Daoy (cell line): ENCODE results near the gene ACTG1. TPM values are rescaled to one million over a fixed set of nuclear protein-coding genes. Genes with fewer than 3 reads are reported as not detected.

Experiments
- DNase-seq: peaks from one replicate; pipeline ENCODE4 v3.0.0-alpha.2; 2015; ENCODE audit warnings: low read depth
- total RNA-seq: library from RNA; depleted of rRNA; stranded (reverse); fragments of >200 nt; shearing (Covaris generic); gene quantifications from 2 replicates; pipeline ENCODE4 v1.2.3, GENCODE V29; 2014

The ACTG1 gene
- total RNA-seq, 1 experiment from 2014 or later, result 5,454 TPM

DNA sequence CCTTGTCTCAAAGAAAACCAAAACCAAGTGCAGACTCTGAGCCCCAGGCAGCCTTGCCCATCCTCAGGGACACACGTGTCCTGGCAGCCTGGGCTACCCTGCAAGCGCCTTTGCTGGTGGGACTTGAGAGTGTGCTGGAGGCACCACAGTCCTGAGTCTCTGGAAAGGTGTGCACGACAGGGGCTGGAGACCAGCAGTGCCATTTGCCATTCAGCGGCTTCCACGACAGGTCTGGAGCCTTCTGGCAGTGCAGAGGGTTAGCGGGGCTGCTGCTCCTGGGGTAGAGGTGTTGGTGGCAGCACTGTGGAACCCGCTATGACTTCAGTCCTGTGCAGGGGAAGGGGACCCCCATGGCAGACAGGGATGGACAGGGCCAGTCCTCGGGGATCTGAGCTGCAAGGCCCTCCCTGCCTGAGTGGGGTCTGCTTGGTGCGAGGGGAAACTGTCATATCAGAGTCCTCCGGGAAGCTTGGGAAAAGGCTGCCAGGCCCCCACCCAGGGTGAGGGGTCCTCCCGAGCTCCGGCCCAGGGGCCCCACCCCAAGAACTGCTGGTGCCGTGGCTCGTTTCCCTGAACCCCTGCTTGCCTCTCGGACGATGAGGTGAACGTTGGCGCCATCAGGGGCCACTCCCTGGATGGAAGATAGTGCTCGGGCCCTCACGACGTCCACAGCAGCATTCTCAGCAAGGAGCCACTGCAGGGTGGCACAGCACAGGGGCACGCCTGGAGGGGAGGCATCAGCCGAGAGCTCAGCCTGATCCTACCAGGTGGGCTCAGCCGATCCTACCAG lies 32.8 kb upstream of the ACTG1 start:
- no peak for DNase-seq

DNA sequence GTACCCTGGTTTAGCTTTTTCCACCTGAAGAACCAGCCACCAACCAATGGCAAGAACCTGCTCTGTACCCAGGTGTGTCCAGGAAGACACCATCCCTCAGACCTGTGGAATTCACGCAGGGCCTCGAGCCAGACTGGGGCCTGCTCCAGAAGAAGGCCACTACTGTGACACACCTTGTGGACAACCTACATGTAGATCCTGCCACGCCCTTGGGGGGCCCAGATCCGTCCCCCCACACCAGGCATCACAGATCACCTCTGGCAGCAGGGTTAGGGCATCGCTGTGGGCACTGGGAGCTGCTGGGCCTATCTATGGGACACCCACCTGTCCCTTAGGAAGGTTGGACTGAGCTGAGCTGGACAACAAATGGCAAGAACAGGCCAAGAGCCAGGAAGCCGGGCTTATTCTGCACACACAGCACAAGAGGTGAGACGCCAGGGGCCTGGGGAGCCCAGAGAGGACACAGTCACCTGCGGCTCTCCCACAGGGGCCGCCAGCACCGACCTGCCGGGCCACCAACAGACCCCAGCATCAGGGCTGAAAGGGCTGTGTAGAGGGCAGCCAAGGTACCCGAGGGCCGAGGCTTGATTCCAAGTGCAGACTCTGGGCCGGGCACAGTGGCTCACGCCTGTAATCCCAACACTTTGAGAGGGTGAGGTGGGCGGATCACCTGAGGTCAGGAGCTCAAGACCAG lies 31.8 kb upstream of the ACTG1 start:
- no peak for DNase-seq

DNA sequence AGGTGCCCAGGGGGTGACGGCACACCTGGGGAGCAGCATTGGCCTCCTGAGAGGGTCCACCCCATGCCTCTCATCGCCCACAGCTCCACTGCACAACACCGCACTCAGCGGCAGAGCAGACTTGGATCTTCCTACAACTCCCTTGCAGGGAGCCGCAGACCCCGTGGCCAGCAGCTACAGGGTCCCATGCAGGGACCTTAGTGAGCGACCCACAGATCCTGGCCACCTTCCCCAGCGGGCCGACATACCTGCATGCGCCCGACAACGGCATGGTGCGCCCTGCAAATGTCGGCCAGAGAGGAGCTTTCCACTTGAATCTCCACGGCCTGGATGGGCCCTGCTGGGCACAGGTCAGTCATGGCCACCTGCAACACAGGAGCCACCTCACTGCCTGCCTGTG lies 31.2 kb upstream of the ACTG1 start:
- DNase-seq, result no peak

DNA sequence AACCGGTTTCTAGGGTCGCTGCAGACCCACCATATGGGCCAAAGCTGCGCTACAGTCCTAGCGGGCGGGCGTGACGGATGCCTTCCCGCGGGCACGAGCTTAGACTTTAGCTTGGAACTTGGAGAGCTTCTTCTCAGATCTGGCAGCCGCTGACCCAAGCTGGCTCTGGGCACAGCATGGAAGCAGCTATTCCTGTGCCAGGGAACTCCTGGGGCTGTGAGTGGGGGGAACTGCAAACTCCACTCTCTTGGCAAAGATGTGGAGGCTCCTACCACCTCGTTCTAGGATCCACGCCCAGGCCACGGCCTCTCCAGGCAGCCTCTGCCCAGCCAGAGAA lies 30.7 kb upstream of the ACTG1 start:
- no peak for DNase-seq

DNA sequence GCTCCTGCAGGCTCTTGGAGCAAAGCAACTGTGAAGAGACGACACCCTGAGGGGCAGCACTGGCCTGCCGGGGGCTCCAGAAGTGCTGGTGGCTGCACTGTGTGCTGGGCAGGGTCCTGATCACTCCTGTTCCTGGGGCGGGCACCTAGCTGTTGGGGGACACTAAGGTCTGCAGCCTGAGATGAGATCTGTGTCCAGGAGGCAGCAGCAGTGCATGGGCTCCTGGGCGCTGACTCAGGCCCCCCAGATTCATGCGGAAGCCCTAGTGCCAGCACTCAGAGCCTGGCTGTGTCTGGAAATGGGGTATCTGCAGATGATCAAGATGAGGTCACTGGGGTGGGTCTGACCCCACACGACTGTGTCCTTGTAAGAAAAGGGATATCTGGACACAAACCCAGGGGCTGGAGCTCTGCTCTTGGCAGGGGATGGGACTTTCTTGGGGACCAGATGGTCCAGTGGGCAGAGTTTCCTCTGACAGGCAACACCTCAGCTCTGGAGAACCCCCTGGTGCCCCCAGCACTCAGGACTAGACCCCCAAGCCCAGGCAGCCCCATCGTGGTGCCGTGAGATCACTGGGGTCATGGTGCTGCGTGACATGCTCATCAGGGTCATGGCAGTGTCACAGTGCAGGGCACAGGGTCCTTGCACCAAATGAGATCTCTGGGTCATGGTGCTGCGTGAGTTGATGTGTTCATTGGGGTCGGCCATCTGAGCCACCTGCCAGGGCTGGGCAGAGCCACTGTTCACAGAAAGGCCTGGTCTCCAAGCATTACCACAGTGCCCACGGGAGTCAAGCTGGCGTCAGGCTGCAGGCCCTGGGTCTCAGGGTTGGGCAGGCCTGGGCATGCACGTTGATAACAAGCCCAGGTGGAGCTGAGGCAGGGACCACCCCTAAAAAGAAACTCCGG lies 30.1 kb upstream of the ACTG1 start:
- DNase-seq, result no peak

DNA sequence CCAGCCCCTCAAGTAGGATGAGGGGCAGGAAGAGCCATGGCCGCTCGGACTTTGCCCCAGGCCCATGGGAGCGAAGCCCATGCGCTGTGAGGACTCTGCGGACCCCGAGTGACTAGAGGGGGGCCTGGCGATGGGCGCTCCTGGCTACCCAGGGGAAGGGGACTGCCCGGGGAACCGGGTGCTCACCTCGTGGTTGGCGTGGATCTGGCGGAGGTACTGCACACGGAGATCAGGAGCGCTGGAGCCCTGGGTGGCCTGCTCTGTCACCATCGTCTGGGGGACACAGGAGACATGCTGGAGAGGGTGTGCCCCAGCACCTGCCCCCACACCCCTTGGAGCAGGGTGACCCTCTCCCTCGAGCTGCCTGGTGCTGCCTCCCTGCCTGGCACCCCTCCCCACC lies 28.5 kb upstream of the ACTG1 start:
- DNase-seq, result no peak

DNA sequence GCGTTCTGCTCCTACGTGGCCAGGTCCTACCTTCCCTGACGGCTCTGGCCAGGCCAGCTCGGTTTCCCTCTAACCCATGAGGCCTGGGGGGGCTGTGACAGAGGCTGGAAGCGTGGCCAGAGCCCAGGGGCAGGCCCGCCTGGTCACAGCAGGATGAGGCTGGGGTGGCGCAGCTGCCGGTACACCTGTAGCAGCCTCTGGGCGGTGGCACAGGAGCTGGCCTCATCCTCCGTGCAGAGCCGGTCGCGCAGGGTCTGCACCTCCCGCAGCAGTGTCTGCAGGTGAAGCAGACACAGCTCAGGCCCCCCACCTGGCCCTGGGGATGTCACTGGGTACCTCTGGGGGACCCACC lies 28.1 kb upstream of the ACTG1 start:
- DNase-seq, result no peak

DNA sequence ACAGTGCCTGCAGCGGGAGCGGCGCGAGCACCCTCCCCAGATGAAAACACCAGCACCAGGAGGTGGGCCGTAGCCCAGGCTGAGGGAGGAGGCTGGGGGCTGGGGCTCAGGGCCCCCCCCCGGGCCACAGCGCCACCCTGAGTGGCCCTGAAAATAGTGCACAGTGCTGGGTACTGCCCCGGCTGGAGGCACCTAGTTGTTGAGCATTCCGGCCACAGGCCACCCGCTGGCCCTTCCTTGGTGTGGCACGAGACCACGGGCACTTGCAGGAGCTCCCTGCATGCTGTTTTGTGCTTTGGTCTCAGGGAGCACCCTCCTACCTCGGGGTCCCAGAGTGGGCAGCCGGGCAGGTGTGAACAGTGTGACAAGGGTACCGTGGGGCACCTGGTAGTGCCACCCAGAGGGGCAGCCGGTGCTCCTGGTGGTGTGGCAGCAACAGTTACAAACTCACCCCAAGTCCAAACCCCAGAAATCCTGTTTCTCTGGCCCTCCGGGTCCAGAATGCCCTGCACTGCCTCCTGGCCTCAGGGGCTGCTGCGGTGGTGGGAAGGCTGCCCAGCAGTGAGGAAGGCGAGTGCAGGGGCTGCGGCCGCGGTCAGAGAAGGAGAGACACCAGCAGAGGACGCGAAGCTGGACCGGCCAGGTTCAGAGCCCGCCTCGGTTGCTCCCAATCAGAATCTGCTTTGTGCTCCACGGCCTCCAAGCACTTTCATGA lies 27.5 kb upstream of the ACTG1 start:
- DNase-seq, result no peak

DNA sequence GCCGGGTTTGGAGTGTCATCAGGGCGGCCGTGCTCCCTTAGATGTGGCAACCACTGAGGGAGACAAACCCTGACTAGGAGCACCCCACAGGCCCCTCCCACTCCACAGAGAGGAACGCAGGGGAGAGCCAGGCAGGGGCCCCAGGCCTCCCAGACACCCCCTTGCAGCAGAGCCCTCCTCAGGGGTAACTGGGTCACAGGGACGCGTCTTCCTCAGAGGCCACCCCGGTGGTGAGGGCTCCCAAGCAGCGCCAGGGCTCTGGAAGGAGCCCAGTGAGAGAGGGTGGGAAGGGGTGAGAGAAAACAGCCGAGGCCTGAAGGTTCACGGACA lies 26.9 kb upstream of the ACTG1 start:
- DNase-seq, result no peak

DNA sequence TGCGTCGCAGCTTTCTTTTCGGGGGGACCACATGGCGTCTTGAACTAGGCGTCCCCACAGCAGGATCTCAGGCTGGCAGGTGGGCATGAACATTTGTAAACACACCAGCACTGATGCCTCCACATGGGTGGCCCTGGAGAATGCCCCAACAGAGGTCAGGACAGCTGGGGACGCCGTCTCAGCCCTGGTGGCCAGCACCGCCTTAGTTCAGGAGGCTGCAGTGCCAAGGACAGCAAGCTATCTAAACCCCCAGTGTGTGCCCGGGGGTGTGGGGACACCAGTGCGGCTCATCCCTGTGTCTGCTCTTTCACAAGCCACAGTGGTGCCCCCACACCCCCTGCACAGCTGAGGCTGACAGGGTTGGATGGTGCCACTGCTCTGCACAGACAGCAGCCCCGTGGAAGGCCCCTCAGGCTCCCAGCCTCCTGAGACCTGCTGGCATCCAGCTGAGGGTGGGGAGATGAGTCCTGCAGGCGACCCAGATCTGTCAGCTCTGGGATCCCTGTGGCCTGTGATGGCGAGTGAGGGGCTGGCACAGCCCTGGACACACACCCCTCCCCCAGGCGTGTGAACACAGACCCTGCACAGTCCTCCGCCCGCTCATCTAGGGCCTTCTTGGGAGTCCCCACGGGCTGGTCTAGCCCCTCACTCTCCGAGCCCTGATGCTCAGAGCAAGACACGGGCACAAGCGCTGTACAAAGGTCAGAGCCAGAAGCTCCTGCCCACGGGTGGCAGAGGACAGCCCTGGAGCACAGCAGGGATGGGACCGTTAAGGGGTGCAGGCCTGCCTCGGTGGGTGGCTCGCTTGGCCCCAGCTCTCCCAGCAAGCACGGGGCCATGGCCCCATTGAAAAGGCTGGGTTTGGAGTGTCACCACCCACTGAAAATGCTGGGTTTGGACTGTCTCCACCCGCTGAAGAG lies 26.3 kb upstream of the ACTG1 start:
- DNase-seq, result no peak

DNA sequence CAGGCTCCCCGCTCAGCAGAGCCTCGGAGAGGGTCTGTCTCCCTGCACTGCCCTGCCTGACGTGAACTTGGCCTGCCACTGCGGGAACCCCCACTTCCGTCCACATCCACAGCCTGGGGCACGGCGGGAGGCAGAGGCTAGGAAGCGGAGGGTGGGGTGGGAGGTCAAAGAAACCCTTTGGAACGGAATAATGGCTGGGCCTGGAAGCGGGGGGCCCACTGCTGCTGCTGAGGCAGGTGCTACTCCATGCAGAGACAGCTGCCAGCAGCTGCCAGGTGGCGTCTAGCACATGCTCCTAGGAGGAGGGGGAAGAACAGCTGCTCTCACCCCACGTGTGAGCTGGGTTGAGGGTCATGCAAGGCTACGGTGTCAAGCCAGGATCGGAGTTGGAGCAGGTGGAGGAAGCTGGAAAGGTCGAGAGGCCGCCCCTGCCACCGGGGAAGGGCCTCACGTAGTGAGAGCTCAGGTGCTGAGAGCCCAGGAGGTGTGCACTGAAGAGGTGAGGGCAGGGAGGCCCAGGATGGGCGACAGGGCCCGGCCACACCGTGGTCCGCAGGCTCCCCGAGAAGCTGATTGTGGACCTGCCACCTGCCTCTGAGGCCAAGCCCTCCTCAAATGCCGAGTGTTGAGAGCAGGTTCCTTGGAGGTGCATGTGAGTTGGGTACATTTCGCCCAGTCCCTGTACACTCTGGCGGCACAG lies 25.4 kb upstream of the ACTG1 start:
- no peak for DNase-seq

DNA sequence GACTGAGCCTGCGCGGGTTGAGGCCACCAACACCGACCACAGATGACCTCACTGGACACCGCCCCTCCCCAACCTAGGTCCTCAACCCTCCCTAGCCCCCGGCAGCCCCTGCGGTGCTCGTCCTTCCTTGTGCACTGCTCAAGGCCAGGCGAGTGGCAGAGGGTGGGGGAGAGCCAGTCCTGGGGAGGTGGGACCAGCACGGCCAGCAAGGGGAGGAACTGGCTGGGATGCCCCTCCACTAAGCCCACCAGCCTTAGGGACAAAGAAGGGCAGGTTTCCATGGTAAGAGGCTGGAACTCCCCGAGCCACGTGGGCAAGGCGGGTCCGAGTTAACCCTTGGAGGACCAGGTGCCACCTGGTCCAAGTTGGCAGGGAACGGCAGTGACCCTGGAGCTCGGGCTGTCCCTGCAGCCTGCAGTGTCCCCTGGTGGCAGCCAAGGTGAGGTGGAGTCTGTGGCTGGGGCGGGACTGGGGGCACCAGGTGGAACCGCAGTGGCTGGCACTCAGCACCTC lies 24.8 kb upstream of the ACTG1 start:
- DNase-seq, result peak; percentile 54

DNA sequence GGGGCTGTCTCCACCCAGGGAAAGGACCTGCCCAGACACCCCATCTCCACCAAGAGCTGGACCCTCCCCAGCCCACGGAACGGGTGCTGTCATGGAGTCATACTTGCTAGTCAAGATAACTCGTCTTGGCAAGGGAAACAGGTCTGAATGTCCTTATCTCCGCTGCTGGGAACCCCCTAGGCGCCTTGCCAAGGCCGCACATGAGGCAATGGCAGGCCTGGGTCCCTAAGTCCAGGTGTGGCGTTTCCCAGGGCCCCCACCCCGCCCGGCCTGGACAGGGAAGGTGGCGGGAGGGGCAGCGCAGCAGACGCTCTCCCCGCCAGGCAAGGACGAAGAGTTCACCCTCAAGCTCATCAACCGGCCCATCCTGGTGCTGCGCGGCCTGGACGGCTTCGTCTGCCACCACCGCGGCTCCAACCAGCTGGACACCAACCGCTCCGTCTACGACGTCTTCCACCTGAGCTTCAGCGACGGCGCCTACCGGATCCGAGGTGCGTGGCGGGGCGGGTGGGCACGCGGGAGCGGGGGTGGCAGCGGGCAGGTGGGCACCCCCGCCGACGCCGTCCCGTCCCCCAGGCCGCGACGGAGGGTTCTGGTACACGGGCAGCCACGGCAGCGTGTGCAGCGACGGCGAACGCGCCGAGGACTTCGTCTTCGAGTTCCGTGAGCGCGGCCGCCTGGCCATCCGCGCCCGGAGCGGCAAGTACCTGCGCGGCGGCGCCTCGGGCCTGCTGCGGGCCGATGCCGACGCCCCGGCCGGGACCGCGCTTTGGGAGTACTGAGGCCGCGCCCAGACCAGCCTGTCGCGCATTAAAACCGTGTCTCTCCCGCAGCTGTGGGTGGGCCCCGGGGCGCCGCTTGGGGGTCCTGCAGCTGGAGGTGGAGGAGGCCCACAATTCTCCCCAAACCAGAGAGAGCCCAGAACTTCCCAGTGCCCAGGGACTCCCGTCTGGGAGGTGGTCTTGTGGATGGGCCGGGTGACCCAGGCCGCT lies 24.0 kb upstream of the ACTG1 start:
- peak; percentile 55 for DNase-seq

DNA sequence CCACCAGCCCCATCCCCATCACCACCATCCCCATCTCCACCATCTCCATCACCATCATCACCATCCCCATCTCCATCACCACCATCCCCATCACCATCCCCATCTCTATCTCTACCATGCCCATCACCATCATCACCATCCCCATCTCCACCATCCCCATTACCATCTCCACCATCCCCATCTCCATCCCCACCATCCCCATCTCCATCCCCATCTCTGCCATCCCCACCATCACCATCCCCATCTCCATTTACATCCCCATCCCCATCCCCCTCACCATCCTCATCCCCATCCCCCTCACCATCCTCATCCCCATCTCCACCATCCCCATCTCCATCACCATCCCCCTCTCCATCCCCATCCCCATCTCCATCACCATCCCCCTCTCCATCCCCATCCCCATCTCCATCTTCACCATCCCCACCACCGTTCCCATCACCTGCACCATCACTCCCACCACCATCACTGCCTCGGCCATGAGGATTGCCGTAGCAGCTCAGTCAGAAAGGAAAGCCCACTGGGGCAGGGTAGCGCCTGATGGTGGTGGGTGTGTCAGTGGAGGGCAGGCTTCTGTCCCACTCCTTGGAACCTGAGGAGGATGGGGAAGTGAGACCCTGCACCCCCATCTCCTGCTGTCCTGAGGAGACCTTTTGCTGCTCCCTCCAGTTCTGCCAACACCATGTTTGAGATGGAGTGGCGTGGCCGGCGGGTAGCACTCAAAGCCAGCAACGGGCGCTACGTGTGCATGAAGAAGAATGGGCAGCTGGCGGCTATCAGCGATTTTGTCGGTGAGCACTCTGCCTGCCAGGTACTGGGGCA lies 23.1 kb upstream of the ACTG1 start:
- DNase-seq, result no peak

DNA sequence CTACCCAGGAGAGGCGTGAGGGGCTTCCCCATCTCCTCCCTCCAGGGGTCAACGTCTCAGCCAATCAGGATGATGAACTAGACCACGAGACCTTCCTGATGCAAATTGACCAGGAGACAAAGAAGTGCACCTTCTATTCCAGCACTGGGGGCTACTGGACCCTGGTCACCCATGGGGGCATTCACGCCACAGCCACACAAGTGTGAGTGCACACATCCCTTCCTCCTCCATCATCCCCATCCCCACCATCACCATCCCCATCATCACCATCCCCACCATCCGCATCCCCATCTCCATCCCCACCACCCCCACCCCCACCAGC lies 22.4 kb upstream of the ACTG1 start:
- DNase-seq, result no peak

DNA sequence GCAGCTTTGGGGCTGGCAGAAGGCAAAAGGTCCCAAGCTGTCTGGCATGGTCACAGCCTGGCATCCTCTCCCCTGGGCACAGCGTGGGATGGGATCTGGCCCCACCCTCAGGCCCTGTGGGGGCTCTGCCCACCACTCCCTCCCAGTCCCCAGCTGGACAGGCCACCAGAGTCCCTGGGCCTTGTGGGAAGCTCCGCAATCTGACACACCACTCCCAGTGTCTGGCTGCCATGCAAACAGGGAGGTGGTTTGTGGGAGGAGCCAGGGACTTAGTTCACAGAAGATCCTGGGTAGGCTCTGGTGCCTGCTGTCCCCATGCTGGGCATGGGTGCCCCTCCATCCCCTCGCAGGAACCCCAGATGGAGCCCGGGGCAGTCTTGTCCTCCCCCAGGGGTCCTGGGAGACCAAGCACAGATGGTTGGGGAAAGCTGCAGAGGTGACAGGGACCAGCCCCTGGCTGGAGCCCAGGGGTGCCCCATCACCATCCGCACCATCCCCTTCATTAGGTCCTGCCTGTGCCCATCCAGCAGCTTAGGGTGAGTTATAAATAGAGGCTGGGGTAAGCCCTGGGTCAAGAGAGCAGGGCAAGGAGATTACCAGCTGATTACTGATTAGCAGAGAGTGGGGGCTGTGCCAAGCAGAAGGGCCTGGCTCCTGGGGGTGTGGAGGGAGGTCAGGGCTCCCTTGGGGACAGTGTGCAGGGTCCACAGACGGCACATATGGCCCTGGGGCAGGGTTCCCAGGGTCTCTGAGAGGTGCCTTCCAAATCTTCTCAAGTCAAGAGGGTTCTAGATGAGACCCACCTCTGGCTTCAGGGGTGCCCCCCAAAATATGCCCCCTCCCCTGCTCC lies 21.8 kb upstream of the ACTG1 start:
- no peak for DNase-seq
